ENCODE data around the gene SPTLC1. TPM values are rescaled to one million over a fixed set of nuclear protein-coding genes. Genes with fewer than 3 reads are reported as not detected.

SPTLC1 gene
- total and polyA plus RNA-seq, 2 experiments from 2014 or later = 54.8 to 100 TPM

- Mint-ChIP-seq H3K4me1 (peaks cover 11% of the 10 kb centered on the region), H3K27me3 (ENCODE audit: insufficient read depth, low read depth, poor library complexity) (peaks cover 31% of the 10 kb centered on the region), H3K9me3 (no peaks in the 10 kb centered on the region), H3K27ac (no peak overlapping the region), H3K4me3 (peak overlapping the region; percentile 73), H3K36me3 (ENCODE audit: low read depth) (no peaks in the 10 kb centered on the region)
- Histone ChIP-seq H2AFZ (peak overlapping the region; percentile 88), H3K27ac (ENCODE audit: low read depth) (no peak overlapping the region), H3K4me3 (peak overlapping the region; percentile 68), H3K27me3 (ENCODE audit: insufficient read depth) (peaks cover 23% of the 10 kb centered on the region), H3K4me2 (peak overlapping the region; percentile 82), H3K9me2 (ENCODE audit: insufficient read depth) (no peaks in the 10 kb centered on the region), H3F3A (replicated peaks; ENCODE audit: low read depth) (no peaks in the 10 kb centered on the region), H3K79me2 (replicated peaks; ENCODE audit: insufficient read depth) (no peaks in the 10 kb centered on the region), H4K20me1 (replicated peaks; ENCODE audit: insufficient read depth) (no peaks in the 10 kb centered on the region), H3K36me3 (ENCODE audit: insufficient read depth) (no peaks in the 10 kb centered on the region), H3K4me1 (ENCODE audit: insufficient read depth) (peaks cover 8% of the 10 kb centered on the region)
- ATAC-seq (peak; percentile 64), DNase-seq (ENCODE audit: low spot score) (peak; percentile 68)
- no peak for TF ChIP-seq ZNF114 (CRISPR knock-in tag; IDR thresholded peaks at IDR 0.05)
Measured at GRCh38 chr9:92141144-92142129, 26.2 kb upstream of the SPTLC1 start.

DNA sequence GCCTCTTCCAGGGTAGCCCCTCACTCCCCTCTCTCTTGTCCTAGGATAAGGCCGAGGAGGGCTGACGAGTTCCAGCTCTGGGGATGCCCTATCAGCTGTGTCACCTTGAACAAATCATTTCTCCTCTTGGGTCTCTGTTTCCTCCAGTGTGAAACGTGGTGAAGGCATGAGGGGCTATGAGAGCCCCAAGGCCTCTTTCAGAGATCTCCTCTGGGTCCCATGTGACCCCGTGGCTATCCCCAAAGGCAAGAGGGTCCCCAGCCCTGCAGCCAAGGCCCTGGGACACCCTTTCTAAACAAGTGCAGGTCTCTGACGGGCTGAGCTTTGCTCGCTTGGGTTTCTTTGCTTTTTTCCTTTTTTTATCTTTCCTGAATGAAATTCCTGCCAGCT lies 25.5 kb upstream of the SPTLC1 start:
- no peak for DNase-seq (ENCODE audit: low spot score)
- no peaks in the 10 kb centered on the region for H4K20me1 ChIP-seq (replicated peaks; ENCODE audit: insufficient read depth)
- H3K27me3 ChIP-seq (ENCODE audit: insufficient read depth) = peaks cover 23% of the 10 kb centered on the region
- no peaks in the 10 kb centered on the region for H3K36me3 Mint-ChIP-seq (ENCODE audit: low read depth)
- no peaks in the 10 kb centered on the region for H3K9me3 Mint-ChIP-seq
- peaks cover 5% of the 10 kb centered on the region for H3K4me1 Mint-ChIP-seq
- H3K27me3 Mint-ChIP-seq (ENCODE audit: insufficient read depth, low read depth, poor library complexity) = peaks cover 29% of the 10 kb centered on the region
- peak overlapping the region; percentile 82 for H3K4me2 ChIP-seq
- no peak overlapping the region for H3K27ac Mint-ChIP-seq
- peak overlapping the region; percentile 73 for H3K4me3 Mint-ChIP-seq
- peak overlapping the region; percentile 68 for H3K4me3 ChIP-seq
- H3K9me2 ChIP-seq (ENCODE audit: insufficient read depth) = no peaks in the 10 kb centered on the region
- H3F3A ChIP-seq (replicated peaks; ENCODE audit: low read depth) = no peaks in the 10 kb centered on the region
- H2AFZ ChIP-seq = peak overlapping the region; percentile 88
- no peaks in the 10 kb centered on the region for H3K79me2 ChIP-seq (replicated peaks; ENCODE audit: insufficient read depth)
- H3K36me3 ChIP-seq (ENCODE audit: insufficient read depth) = no peaks in the 10 kb centered on the region
- H3K27ac ChIP-seq (ENCODE audit: low read depth) = no peak overlapping the region
- peaks cover 5% of the 10 kb centered on the region for H3K4me1 ChIP-seq (ENCODE audit: insufficient read depth)
- ATAC-seq = peak; percentile 3
- TF ChIP-seq CTCF (conservative IDR thresholded peaks at IDR 0.05; ENCODE audit: low read depth in 2 of 2) (no peak), ZNF331 (CRISPR knock-in tag; IDR thresholded peaks at IDR 0.05; ENCODE audit: low read depth) (no peak), STAT1 (IDR thresholded peaks at IDR 0.05; ENCODE audit: unreplicated experiment) (no peak), POLR2AphosphoS5 (IDR thresholded peaks at IDR 0.05; ENCODE audit: low read depth) (no peak), NANOG (IDR thresholded peaks at IDR 0.05; ENCODE audit: borderline replicate concordance) (no peak), ZNF114 (CRISPR knock-in tag; IDR thresholded peaks at IDR 0.05) (no peak), JUNB (IDR thresholded peaks at IDR 0.05; ENCODE audit: unreplicated experiment) (no peak)
- TF ChIP-seq, protein P1, sequence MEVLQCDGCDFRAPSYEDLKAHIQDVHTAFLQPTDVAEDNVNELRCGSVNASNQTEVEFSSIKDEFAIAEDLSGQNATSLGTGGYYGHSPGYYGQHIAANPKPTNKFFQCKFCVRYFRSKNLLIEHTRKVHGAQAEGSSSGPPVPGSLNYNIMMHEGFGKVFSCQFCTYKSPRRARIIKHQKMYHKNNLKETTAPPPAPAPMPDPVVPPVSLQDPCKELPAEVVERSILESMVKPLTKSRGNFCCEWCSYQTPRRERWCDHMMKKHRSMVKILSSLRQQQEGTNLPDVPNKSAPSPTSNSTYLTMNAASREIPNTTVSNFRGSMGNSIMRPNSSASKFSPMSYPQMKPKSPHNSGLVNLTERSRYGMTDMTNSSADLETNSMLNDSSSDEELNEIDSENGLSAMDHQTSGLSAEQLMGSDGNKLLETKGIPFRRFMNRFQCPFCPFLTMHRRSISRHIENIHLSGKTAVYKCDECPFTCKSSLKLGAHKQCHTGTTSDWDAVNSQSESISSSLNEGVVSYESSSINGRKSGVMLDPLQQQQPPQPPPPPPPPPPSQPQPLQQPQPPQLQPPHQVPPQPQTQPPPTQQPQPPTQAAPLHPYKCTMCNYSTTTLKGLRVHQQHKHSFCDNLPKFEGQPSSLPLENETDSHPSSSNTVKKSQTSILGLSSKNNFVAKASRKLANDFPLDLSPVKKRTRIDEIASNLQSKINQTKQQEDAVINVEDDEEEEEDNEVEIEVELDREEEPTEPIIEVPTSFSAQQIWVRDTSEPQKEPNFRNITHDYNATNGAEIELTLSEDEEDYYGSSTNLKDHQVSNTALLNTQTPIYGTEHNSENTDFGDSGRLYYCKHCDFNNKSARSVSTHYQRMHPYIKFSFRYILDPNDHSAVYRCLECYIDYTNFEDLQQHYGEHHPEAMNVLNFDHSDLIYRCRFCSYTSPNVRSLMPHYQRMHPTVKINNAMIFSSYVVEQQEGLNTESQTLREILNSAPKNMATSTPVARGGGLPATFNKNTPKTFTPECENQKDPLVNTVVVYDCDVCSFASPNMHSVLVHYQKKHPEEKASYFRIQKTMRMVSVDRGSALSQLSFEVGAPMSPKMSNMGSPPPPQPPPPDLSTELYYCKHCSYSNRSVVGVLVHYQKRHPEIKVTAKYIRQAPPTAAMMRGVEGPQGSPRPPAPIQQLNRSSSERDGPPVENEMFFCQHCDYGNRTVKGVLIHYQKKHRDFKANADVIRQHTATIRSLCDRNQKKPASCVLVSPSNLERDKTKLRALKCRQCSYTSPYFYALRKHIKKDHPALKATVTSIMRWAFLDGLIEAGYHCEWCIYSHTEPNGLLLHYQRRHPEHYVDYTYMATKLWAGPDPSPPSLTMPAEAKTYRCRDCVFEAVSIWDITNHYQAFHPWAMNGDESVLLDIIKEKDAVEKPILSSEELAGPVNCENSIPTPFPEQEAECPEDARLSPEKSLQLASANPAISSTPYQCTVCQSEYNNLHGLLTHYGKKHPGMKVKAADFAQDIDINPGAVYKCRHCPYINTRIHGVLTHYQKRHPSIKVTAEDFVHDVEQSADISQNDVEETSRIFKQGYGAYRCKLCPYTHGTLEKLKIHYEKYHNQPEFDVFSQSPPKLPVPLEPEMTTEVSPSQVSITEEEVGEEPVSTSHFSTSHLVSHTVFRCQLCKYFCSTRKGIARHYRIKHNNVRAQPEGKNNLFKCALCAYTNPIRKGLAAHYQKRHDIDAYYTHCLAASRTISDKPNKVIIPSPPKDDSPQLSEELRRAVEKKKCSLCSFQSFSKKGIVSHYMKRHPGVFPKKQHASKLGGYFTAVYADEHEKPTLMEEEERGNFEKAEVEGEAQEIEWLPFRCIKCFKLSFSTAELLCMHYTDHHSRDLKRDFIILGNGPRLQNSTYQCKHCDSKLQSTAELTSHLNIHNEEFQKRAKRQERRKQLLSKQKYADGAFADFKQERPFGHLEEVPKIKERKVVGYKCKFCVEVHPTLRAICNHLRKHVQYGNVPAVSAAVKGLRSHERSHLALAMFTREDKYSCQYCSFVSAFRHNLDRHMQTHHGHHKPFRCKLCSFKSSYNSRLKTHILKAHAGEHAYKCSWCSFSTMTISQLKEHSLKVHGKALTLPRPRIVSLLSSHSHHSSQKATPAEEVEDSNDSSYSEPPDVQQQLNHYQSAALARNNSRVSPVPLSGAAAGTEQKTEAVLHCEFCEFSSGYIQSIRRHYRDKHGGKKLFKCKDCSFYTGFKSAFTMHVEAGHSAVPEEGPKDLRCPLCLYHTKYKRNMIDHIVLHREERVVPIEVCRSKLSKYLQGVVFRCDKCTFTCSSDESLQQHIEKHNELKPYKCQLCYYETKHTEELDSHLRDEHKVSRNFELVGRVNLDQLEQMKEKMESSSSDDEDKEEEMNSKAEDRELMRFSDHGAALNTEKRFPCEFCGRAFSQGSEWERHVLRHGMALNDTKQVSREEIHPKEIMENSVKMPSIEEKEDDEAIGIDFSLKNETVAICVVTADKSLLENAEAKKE (CRISPR knock-in tag; IDR thresholded peaks at IDR 0.05) = no peak
- TF ChIP-seq, protein P2, sequence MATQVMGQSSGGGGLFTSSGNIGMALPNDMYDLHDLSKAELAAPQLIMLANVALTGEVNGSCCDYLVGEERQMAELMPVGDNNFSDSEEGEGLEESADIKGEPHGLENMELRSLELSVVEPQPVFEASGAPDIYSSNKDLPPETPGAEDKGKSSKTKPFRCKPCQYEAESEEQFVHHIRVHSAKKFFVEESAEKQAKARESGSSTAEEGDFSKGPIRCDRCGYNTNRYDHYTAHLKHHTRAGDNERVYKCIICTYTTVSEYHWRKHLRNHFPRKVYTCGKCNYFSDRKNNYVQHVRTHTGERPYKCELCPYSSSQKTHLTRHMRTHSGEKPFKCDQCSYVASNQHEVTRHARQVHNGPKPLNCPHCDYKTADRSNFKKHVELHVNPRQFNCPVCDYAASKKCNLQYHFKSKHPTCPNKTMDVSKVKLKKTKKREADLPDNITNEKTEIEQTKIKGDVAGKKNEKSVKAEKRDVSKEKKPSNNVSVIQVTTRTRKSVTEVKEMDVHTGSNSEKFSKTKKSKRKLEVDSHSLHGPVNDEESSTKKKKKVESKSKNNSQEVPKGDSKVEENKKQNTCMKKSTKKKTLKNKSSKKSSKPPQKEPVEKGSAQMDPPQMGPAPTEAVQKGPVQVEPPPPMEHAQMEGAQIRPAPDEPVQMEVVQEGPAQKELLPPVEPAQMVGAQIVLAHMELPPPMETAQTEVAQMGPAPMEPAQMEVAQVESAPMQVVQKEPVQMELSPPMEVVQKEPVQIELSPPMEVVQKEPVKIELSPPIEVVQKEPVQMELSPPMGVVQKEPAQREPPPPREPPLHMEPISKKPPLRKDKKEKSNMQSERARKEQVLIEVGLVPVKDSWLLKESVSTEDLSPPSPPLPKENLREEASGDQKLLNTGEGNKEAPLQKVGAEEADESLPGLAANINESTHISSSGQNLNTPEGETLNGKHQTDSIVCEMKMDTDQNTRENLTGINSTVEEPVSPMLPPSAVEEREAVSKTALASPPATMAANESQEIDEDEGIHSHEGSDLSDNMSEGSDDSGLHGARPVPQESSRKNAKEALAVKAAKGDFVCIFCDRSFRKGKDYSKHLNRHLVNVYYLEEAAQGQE (IDR thresholded peaks at IDR 0.05; ENCODE audit: unreplicated experiment) = no peak
